H1 (cell line): ENCODE measurements around the gene MAS1L. TPM values are rescaled to one million over a fixed set of nuclear protein-coding genes. Genes with fewer than 3 reads are reported as not detected.

Source experiments
- CHD7 ChIP-seq: fragments of 300-600 bp; sonication (generic); IDR thresholded peaks from 2 replicates; pipeline ENCODE4 v1.7.1; 2012; ENCODE audit warnings: low read length, moderate library complexity, mild to moderate bottlenecking, inconsistent platforms; ENCODE audit not compliant: insufficient replicate concordance
- CREB1 ChIP-seq: IDR thresholded peaks from 2 replicates; pipeline ENCODE4 v1.6.1; 2012; ENCODE audit warnings: inconsistent platforms
- KDM4A ChIP-seq: IDR thresholded peaks from one replicate; pipeline ENCODE4 v1.7.1; 2012; ENCODE audit warnings: low read depth, mild to moderate bottlenecking, moderate library complexity, low read length, inconsistent platforms; ENCODE audit not compliant: severe bottlenecking
- SAP30 ChIP-seq: fragments of 300-600 bp; sonication (generic); IDR thresholded peaks from 2 replicates; pipeline ENCODE4 v1.7.1; 2012; ENCODE audit warnings: low read length, moderate library complexity, mild to moderate bottlenecking, inconsistent platforms; ENCODE audit not compliant: insufficient read depth, insufficient replicate concordance
- SP2 ChIP-seq: IDR thresholded peaks from 2 replicates; pipeline ENCODE4 v1.6.1; 2012; ENCODE audit warnings: mild to moderate bottlenecking, low read length, inconsistent platforms
- polyA plus RNA-seq, 7 experiments: library from polyadenylated mRNA; depleted of rRNA in 3 of 7; stranded (reverse) in 5 of 7; unstranded in 2 of 7; fragments of >200 nt in 5 of 7; fragments of 200-250 nt in 2 of 7; gene quantifications; 1 replicate in 5 of 7; 2 replicates in 1 of 7; 4 replicates in 1 of 7; pipeline versions ENCODE4 v1.2.1 to v1.2.3, GENCODE V29; 2011 to 2013; ENCODE audit warnings: missing spikeins in 2 of 7, mixed read lengths in 2 of 7
- total RNA-seq: library from RNA; stranded (reverse); fragmentation: NEBNext Ultra II Directional; extraction: Animal tissue kit (Norgen Biotek cat#: 25700); gene quantifications from 2 replicates; pipeline ENCODE4 v1.2.1, GENCODE V29; 2021

MAS1L gene
- total and polyA plus RNA-seq, 2 of the 8 experiments (the other 6 are each of a cell fraction or from before 2014, with no cell fraction given): not detected

GRCh38 chr6:29519291-29520010 is 31.7 kb upstream of the MAS1L start (continued):
- TF ChIP-seq CHD7: no peak
- no peak for TF ChIP-seq SAP30
- TF ChIP-seq KDM4A: no peak
- TF ChIP-seq SP2: no peak
- TF ChIP-seq CREB1: no peak
